Neutrophil (primary cell): ENCODE measurements around the gene GPD2.

Source experiments
- H3K27ac ChIP-seq: fragments of 200-600 bp; sonication (generic); 2 replicates; pipeline ENCODE4 v1.5.1; 2016; ENCODE audit warnings: mild to moderate bottlenecking, moderate library complexity
- H3K27me3 ChIP-seq: fragments of 200-600 bp; sonication (generic); 2 replicates; pipeline ENCODE4 v1.6.0; 2016; ENCODE audit warnings: mild to moderate bottlenecking
- H3K36me3 ChIP-seq: fragments of 200-600 bp; sonication (generic); 2 replicates; pipeline ENCODE4 v1.5.1; 2017
- H3K4me1 ChIP-seq, 2 experiments: fragments of 200-600 bp in 1 of 2; sonication (generic) in 1 of 2; 1 replicate in 1 of 2; 2 replicates in 1 of 2; pipeline versions ENCODE4 v1.5.1 to v1.6.1; 2013 to 2016; ENCODE audit warnings: low read depth in 1 of 2, low read length in 1 of 2, mild to moderate bottlenecking in 1 of 2, moderate library complexity in 1 of 2; ENCODE audit not compliant: control insufficient read depth in 1 of 2, insufficient read depth in 1 of 2
- H3K4me3 ChIP-seq, 2 experiments: fragments of 200-600 bp in 1 of 2; sonication (generic) in 1 of 2; 1 replicate in 1 of 2; 2 replicates in 1 of 2; pipeline ENCODE4 v1.5.1; 2013 to 2016; ENCODE audit warnings: low read depth in 1 of 2, low read length in 1 of 2, mild to moderate bottlenecking in 1 of 2, moderate library complexity in 1 of 2
- H3K9me3 ChIP-seq: fragments of 200-600 bp; sonication (generic); 2 replicates; pipeline ENCODE4 v1.5.1; 2016
- TF ChIP-seq, protein P1 (sequence below): fragments of 200-600 bp; sonication (generic); IDR thresholded peaks from 2 replicates; pipeline ENCODE4 v1.5.1; 2016; ENCODE audit warnings: antibody characterized with exemption

The GPD2 gene

DNA sequence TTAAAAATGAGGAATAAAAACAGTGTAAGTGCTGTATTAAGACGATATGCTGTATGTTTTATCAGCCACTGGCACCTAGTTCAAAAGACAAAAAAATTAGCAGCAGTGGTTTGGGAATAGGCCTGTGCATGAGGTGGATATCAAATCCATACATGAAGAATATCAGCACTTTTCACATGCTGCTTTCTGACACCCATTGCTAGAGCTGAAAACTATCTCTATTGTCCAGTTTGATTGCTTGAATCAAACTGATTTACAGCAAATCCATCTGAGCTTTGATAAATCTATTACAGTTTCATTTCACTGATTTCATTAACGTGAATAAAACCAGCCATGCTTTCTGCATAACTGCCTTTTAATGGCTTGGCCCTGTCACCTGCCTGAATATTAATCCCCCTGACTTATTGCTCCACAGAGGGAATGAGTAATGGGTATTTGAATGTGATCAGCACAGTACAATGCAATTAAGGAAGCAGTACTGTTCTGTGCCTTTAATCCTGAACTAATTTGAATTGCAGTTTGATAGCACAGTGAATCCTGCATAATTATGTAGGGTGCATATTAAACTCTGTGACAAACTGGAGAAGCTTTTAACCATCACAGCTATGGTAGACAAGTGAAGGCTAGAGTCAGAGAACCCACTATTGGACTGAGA, 154.0 kb downstream of the GPD2 start:
- Histone ChIP-seq H3K27ac (no peak overlapping the region), H3K4me1 (no peaks in the 10 kb centered on the region), H3K36me3 (peaks cover 18% of the 10 kb centered on the region), H3K27me3 (no peaks in the 10 kb centered on the region), H3K9me3 (no peaks in the 10 kb centered on the region), H3K4me3 (no peak overlapping the region)
- TF ChIP-seq, protein P1, sequence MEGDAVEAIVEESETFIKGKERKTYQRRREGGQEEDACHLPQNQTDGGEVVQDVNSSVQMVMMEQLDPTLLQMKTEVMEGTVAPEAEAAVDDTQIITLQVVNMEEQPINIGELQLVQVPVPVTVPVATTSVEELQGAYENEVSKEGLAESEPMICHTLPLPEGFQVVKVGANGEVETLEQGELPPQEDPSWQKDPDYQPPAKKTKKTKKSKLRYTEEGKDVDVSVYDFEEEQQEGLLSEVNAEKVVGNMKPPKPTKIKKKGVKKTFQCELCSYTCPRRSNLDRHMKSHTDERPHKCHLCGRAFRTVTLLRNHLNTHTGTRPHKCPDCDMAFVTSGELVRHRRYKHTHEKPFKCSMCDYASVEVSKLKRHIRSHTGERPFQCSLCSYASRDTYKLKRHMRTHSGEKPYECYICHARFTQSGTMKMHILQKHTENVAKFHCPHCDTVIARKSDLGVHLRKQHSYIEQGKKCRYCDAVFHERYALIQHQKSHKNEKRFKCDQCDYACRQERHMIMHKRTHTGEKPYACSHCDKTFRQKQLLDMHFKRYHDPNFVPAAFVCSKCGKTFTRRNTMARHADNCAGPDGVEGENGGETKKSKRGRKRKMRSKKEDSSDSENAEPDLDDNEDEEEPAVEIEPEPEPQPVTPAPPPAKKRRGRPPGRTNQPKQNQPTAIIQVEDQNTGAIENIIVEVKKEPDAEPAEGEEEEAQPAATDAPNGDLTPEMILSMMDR, result no peak

DNA sequence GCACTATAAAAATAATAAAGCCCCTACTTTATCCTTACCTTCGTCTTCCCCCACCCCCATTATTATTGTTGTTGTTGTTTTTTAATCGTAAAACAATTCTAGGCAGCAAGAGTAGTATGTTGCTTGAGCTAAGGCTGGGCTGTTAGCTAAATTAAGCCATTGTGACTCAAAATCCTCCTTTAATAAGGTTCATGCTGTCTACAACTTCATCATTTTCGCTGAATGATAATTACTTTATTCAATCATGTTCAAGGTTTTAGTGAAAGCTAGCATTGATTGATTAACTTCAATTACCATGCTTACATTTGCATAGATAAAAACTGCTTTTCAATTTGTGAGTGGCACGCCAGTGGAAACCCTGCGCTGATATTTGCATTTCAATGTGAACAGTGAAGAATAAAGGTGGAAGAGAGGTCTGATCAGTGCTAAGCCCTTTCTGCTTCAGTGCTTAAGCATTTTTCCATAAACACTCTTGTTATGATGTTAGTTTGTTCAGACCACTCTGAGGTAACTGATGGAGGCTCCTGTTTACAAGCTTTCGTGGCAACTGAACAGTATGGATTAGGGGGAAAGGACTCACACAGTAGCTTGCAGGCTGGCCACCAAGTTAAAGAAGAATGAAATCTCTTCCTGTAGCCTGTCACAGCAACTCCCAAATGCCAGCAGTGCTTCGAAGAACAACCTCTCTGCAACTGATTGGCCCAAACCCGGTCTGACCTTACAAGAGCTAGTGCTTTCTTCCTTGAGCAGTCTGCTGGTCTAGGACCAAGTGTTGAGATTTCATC, 156.8 kb downstream of the GPD2 start:
- peaks cover 5% of the 10 kb centered on the region for H3K27me3 ChIP-seq
- peaks cover 11% of the 10 kb centered on the region for H3K36me3 ChIP-seq
- no peak overlapping the region for H3K27ac ChIP-seq
- no peaks in the 10 kb centered on the region for H3K9me3 ChIP-seq
- TF ChIP-seq, protein P1, result no peak
- H3K4me1 ChIP-seq, result no peaks in the 10 kb centered on the region
- H3K4me3 ChIP-seq, result no peak overlapping the region

DNA sequence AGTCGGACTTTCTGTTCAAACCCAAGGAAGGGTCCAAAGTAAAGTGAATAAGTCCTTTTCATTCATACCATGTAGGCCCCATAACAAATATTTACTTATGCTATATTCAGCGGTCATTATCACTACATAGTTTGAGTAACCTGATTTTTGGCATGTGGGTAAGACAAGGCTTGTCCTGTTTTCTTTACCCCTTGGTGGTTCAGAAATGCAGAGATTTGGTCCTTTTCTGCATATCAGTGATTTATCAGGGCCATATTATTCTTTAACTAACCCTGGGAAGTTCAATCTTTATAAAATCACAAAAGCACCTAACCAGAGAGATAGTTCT, 157.4 kb downstream of the GPD2 start:
- TF ChIP-seq, protein P1, result no peak

DNA sequence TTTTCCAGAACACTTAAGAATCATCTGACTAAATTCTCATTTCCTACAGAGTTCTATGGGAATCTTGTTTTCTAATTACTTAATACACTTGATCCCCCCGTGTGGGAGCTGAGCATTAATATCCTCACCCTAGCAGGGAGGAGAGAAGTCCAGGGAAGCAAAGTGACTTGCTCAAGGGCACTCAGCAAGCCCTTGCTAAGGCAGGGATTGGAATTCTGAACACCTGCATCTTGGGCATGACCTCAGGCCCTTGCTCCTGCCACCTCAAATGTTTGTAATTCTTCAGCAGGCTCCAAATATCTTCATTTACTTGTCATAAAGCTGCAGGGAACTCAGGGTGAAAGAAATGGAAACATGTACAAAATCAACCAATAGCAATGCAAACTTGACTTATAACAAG, 162.4 kb downstream of the GPD2 start:
- Histone ChIP-seq H3K27me3 (peaks cover 31% of the 10 kb centered on the region), H3K4me3 (no peak overlapping the region), H3K36me3 (no peaks in the 10 kb centered on the region), H3K4me1 (no peaks in the 10 kb centered on the region), H3K27ac (no peak overlapping the region), H3K9me3 (no peaks in the 10 kb centered on the region)
- TF ChIP-seq, protein P1, result no peak

More for the DNA sequence above, 157.4 kb downstream of the GPD2 start:
- peaks cover 5% of the 10 kb centered on the region for H3K27me3 ChIP-seq
- no peaks in the 10 kb centered on the region for H3K4me1 ChIP-seq
- peaks cover 8% of the 10 kb centered on the region for H3K36me3 ChIP-seq
- H3K9me3 ChIP-seq, result no peaks in the 10 kb centered on the region
- H3K4me3 ChIP-seq, result no peak overlapping the region
- no peak overlapping the region for H3K27ac ChIP-seq

DNA sequence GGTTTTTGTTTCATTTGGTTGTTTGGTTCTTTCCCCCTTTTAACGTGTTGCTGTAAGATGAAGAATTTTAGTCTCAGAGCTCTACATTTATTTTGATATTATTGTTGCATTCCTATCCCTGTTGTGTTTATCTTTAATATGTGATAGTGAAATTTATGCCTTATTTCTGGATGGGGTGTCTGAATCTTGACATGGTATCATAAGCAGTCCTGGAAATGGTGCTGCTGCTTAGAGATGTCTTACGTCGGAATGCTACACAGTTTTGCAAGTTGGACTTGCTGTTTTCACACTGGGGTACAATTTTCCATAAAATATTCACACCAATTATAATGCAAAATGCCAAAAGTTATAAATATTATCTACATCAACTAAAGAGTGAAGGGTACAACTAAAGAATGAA, 164.0 kb downstream of the GPD2 start:
- Histone ChIP-seq H3K27ac (no peak overlapping the region), H3K9me3 (no peaks in the 10 kb centered on the region), H3K4me1 (no peaks in the 10 kb centered on the region), H3K4me3 (no peak overlapping the region), H3K27me3 (peaks cover 40% of the 10 kb centered on the region), H3K36me3 (no peaks in the 10 kb centered on the region)
- TF ChIP-seq, protein P1, result no peak
